GM04503 (cell line): Measurements from ENCODE around the gene PRR14.
"Not testable (repeated sequence)": the region's sequence is repeated elsewhere in the genome, so short reads cannot be mapped to it uniquely, and the experiment has no call there.

Source experiments
- DNase-seq: peaks from one replicate; pipeline ENCODE4 v3.0.0-alpha.2; 2012; ENCODE audit warnings: low read depth

The PRR14 gene

GRCh38 chr16:30632454-30632853, 18.3 kb upstream of the PRR14 start:
- not testable (repeated sequence) for DNase-seq

GRCh38 chr16:30633526-30633925, 17.2 kb upstream of the PRR14 start:
- no peak for DNase-seq

GRCh38 chr16:30636599-30636998, 14.2 kb upstream of the PRR14 start:
- DNase-seq: no peak

GRCh38 chr16:30637139-30637538, 13.6 kb upstream of the PRR14 start:
- not testable (repeated sequence) for DNase-seq

GRCh38 chr16:30637944-30638343, 12.8 kb upstream of the PRR14 start:
- no peak for DNase-seq

- DNase-seq: no peak
Observed at GRCh38 chr16:30641378-30641982, 9.3 kb upstream of the PRR14 start.

- DNase-seq: no peak
Observed at GRCh38 chr16:30644334-30644830, 6.4 kb upstream of the PRR14 start.

GRCh38 chr16:30645727-30646126, 5.0 kb upstream of the PRR14 start:
- no peak for DNase-seq

GRCh38 chr16:30647274-30647571, 3.5 kb upstream of the PRR14 start:
- DNase-seq: no peak

- no peak for DNase-seq
Observed at GRCh38 chr16:30649725-30650368, 913 bp upstream of the PRR14 start.

GRCh38 chr16:30651124-30652004, 604 bp downstream of the PRR14 start:
- DNase-seq: peak; percentile 15

GRCh38 chr16:30652005-30652296, 1.2 kb downstream of the PRR14 start:
- no peak for DNase-seq

GRCh38 chr16:30652718-30653117, 2.0 kb downstream of the PRR14 start:
- DNase-seq: no peak

- DNase-seq: no peak
Observed at GRCh38 chr16:30654856-30655255, 4.1 kb downstream of the PRR14 start.

GRCh38 chr16:30655815-30656347, 5.1 kb downstream of the PRR14 start:
- no peak for DNase-seq

GRCh38 chr16:30656388-30656787, 5.6 kb downstream of the PRR14 start:
- no peak for DNase-seq

GRCh38 chr16:30656974-30657865, 6.5 kb downstream of the PRR14 start:
- no peak for DNase-seq

GRCh38 chr16:30657866-30658730, 7.3 kb downstream of the PRR14 start, which contains the start of gene FBRS:
Gene FBRS (plus strand): TSS chr16:30658431. CDS start chr16:30659519, 1,088 bp downstream.
- DNase-seq: peak; percentile 99

GRCh38 chr16:30658731-30659506, 8.2 kb downstream of the PRR14 start:
- DNase-seq: peak; percentile 82
